Left forelimb (tissue), 1 donor: ENCODE measurements around the gene MROH7.

ENCODE experiments used
- DNase-seq: peaks from one replicate; pipeline ENCODE4 v3.0.0-alpha.2; 2018; ENCODE audit warnings: low spot score

The MROH7 gene

GRCh38 chr1:54698346-54698745 is 56.8 kb downstream of the MROH7 start:
- no peak for DNase-seq

DNA sequence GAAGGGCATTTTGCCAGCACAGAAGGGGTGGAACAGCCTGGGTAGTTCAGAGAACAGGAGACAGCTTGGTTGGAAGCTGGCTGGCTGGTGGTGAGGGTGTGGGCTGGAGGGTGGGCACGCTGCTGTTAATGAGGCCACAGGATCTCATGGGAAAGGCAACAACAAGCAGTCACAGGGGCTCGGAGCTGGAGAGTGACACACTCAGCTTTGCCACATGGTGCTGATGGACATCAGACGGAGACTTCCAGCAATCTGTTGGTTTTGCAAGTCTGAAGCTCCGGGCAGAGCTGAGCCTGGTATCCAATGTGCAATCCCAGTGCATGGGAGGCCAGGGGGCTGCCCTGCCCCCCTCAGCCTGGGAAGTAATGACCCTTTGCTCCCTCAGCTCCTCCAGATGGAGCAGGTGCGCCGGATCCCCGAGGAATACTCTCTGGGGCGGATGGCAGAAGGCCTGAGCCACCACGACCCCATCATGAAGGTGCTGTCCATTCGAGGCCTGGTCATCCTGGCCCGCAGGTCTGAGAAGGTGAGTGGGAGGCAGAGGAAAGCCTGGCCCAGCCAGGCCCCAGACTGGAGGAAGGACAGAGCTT is 58.4 kb downstream of the MROH7 start:
- DNase-seq, result no peak

DNA sequence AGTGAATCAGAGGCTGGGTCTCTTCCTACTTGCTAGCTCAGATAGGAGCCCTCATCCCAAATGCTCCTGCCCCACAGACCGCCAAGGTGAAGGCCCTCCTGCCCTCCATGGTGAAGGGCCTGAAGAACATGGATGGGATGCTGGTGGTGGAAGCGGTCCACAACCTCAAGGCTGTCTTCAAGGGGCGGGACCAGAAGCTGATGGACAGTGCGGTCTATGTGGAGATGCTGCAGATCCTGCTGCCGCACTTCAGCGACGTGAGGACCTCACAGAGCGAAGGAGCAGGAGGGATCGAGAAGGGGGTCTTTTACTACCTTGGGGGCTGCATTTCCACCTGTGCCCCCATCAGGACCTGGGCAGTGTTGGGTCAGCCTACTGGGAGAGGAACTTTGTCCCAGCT is 59.5 kb downstream of the MROH7 start:
- no peak for DNase-seq

DNA sequence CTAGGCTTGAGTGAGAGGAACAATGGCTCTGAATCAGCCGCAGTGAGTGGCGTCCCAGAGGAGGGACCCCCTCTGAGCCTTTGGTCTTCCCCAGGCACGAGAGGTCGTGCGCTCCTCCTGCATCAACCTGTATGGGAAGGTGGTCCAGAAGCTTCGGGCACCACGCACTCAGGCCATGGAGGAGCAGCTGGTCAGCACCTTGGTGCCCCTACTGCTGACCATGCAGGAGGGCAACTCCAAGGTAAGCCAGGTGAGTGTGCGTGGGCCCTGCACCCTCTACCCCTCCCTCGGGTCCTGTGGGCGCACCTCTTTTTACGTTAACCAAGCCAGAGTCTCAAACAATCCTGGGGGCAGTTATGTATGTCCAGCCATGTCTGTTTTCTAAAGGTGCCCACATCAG is 60.4 kb downstream of the MROH7 start:
- no peak for DNase-seq

GRCh38 chr1:54703471-54703870 is 61.9 kb downstream of the MROH7 start:
- DNase-seq, result no peak

- DNase-seq, result no peak
Measured at GRCh38 chr1:54705153-54705552, 63.6 kb downstream of the MROH7 start.

DNA sequence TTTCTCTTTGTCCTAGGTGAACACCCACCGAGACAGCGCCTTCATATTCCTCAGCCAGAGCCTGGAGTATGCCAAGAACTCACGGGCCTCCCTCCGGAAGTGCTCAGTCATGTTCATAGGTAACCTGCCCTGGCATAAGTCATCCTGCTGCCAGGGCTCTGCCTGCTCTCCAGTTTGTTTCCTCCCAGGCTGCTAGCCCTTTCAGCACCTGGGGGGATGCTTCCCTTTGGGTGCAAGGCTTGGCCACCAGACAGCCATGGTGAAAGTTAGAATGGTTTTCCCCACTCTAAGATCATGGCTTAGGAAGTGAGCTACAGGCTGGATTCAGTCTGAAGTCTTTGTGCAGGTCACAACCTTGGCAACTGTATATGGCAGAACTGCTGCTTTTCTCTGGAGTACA is 64.8 kb downstream of the MROH7 start:
- DNase-seq, result no peak

GRCh38 chr1:54708385-54708784 is 66.8 kb downstream of the MROH7 start:
- no peak for DNase-seq

- no peak for DNase-seq
Measured at GRCh38 chr1:54709547-54710292, 68.1 kb downstream of the MROH7 start.

DNA sequence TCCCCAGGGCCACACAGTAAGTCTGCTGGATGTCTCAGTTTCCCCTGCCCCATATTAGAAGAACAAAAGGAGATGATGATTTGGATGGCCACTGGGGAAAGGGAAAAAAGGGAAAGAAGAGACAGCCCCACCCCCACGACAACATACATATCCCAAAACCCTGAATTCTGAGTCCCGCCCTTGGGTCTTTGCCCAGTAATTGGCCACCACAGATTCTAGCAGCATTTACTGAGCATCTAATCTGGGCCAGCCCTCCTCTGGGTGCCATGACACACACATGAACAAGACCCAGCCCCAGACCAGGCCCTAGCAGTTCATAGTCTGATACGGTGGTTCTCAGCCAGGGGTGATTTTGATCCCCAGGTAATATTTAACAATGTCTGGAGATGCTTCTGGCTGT is 68.8 kb downstream of the MROH7 start:
- no peak for DNase-seq

DNA sequence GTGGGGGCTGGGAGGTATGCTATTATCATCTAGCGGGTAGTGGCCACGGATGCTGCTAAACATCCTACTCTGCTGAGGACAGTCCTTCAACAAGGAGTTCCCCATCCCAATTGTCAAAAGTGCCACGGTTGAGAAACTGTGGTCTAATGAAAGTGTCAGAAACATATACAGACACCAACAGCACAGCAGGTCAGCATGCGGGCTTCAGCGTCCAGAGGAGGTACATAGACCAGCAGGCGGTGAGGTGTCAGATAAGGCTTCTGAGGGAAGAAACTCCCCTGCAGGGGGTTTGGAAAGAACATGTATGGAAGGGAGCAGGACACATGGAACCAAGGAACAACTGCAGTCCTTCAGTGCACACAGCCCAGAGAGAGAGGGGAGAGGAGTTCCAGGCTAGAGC is 69.3 kb downstream of the MROH7 start:
- DNase-seq, result no peak

DNA sequence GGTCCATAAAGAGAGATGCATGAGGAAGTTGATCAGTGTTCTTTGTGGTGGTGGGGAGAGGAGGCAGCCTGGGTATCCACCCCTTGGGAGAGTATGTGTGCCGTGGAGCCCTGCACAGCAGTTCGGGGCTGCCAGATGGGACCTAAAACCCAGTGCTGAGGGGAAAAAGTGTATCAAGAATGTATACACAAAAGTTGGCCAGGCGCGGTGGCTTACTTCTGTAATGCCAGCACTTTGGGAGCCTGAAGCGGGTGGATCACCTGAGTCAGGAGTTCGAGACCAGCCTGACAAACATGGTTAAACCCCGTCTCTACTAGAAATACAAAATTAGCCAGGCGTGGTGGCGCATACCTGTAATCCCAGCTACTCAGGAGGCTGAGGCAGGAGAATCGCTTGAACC is 70.0 kb downstream of the MROH7 start:
- DNase-seq, result no peak

DNA sequence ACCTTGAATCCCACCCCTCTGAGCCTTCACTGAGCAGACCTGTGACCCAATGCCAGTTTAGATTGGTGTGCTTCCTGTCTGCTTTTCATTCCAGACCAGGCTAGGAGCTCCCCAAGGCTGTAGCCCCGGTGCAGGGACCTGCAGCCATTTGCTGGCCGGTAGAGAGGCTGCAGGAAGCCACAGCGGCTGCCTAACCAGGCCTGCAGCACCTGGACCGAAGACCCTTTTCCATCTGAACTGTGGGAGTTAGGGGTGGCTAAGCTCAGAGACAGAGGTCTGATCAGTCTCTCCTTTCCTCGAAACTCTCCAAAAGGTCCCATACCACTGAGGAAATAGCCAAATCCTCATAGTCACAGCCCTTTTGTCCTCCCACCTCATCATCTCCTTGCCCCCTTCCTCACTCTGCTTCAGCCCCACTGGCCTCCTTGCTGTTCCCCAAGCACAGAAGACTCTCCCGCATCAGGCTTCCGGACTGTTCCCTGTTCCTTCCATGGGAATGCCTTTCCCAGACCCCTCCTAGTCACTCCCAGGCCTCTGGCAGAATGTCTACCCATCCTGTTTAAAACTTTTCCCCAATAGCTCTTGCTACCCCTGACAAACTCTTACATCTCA is 73.4 kb downstream of the MROH7 start:
- DNase-seq, result no peak

DNA sequence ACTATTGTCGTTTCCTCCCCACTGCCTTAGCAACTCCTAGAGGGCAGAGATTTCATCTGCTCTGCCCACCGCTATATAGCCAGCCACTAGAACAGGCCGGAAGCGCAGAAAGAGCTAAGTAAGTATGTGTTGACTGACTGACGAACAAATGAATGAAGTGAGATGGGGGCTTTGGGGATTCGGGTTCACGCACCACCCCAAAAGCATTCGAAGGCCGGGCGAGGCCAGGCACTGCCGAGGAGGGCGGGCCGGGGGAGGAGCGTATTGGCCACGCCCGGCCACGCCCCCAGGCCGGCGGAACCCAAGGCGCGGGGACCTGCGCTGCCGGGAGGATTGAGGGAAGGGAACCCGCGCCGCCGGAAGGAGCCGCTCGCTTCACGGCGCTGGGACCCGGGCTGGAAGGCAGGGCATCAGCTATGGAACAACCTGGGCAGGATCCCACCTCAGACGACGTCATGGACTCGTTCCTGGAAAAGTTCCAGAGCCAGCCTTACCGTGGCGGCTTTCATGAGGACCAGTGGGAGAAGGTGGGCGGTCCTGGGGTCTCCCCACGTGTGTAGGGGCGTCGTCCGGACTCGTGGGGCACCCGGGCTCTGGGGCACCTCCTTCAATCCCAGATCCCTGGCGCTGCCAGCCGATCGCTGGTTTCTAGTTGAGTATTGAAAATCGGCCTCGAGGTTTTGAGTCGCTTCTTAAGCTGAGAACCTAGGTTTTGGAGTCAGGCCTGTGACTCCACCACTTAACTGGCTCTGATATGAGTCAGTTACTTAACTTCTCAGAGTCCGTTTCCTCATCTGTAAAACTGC is 74.1 kb downstream of the MROH7 start, which contains the start of gene TTC4:
Gene TTC4, plus strand, starts transcription at position 369 of the 806 bp plus-strand sequence. Its CDS starts 48 bp downstream, at position 417.
- peak; percentile 90 for DNase-seq

GRCh38 chr1:54716299-54717047 is 74.9 kb downstream of the MROH7 start:
- no peak for DNase-seq

DNA sequence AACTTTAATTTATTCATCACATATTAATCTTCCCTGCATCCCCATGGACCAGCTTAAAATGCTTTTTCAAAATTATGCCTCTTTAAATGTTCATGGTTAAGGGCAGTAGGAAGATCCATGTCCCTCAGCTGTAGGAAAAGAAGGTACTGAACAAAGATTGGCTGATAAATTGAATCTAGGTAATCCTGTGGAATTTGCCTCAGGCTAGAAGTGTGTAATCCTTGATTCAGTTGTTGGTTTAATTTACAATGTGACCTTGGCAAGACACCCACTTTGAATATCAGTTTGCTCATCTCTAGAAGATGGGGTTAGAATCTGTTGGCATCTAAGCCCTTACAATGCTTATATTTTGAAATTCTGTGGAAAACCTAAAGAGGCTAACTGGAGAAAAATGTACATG is 80.1 kb downstream of the MROH7 start:
- DNase-seq, result no peak

- no peak for DNase-seq
Measured at GRCh38 chr1:54723985-54724384, 82.4 kb downstream of the MROH7 start.

- no peak for DNase-seq
Measured at GRCh38 chr1:54724771-54725170, 83.2 kb downstream of the MROH7 start.

DNA sequence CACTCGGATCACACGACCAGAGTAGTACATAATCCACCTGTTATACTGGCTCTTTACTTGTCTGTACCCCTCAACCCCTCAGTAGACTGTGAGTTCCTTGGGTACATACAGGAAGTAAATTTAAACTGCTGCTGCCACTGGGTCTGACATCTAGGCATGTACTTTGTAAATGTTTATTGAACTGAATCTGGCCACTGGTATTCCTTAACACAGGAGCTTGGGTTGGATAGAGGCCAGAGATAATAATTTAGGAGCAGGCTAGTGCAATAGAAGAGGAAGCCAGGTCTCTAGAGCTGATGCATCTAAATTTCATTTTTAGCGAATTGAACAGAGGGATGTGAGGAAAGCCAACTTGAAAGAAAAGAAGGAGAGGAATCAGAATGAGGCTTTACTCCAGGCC is 86.4 kb downstream of the MROH7 start:
- DNase-seq, result no peak

DNA sequence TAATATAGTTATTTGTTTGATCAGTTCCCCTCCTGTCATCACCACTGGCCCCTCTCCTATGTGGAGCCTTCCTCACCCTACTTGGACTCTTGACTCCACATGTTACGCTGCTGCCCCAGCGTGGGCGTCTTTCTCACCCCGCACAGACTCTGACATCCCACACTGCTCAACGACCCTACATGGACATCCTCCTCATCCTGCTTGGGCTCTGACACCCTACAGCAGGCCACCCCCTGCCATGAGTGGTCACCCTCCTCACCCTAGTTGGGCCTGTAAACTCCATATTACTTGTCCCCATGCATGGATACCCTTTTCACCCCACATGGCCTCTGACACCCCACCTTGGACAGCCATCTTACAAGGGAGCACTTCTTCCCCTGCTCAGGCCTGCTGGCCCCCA is 95.1 kb downstream of the MROH7 start:
- no peak for DNase-seq

DNA sequence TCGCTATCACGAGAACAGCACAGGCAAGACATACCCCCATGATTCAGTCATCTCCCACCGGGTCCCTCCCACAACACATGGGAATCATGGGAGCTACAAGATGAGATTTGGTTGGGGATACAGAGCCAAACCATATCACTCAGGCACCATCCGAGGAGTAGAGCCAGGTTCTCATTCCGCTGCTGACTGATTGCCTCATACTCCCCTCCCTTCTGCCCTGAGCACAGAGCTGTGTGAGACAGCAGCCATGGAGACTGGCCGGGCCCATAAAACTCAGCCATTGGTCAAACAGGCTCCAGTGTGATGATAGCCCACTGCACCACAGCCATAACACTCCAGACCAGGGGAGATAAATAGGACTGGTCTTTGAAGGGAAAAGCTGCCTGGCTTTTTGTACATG is 96.7 kb downstream of the MROH7 start:
- DNase-seq, result no peak

- DNase-seq, result no peak
Measured at GRCh38 chr1:54741531-54741930, 99.9 kb downstream of the MROH7 start.
